MM.1S (cell line): ENCODE data around the gene PLEK.

Experiments used
- EZH2 ChIP-seq: fragments of 300-600 bp; sonication (generic); optimal IDR thresholded peaks from 2 replicates; pipeline ENCODE3; 2017; ENCODE audit warnings: low read depth, mild to moderate bottlenecking, antibody characterized with exemption, low read length, mixed read lengths
- TF ChIP-seq, protein P1 (sequence below): fragments of 300-600 bp; sonication (generic); IDR thresholded peaks from 2 replicates; pipeline ENCODE4 v1.5.1; 2016; ENCODE audit warnings: antibody characterized with exemption, low read length, mixed read lengths

DNA sequence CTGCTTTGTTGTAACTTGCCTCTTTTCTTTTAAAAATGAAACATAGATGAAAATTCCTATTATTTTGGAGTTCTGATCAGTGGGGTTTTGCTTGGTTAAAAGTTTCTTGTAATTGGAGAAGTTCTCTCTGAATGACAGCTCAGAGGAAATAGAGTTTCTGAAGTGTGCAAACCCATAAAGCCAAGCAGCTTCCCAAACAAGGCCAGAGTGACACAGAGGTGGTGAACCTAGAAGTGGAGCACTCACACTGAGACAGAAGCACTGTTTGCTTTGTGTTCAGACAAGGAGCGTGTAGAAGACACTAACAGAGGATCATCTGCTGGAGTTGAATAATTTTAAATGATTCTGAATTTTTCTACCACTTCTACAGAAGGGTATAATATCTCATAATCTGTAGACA is 52.8 kb downstream of the PLEK start:
- TF ChIP-seq, protein P1, sequence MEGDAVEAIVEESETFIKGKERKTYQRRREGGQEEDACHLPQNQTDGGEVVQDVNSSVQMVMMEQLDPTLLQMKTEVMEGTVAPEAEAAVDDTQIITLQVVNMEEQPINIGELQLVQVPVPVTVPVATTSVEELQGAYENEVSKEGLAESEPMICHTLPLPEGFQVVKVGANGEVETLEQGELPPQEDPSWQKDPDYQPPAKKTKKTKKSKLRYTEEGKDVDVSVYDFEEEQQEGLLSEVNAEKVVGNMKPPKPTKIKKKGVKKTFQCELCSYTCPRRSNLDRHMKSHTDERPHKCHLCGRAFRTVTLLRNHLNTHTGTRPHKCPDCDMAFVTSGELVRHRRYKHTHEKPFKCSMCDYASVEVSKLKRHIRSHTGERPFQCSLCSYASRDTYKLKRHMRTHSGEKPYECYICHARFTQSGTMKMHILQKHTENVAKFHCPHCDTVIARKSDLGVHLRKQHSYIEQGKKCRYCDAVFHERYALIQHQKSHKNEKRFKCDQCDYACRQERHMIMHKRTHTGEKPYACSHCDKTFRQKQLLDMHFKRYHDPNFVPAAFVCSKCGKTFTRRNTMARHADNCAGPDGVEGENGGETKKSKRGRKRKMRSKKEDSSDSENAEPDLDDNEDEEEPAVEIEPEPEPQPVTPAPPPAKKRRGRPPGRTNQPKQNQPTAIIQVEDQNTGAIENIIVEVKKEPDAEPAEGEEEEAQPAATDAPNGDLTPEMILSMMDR = no peak
- TF ChIP-seq EZH2 = no peak
